ENCODE results near the gene PRKN.

DNA sequence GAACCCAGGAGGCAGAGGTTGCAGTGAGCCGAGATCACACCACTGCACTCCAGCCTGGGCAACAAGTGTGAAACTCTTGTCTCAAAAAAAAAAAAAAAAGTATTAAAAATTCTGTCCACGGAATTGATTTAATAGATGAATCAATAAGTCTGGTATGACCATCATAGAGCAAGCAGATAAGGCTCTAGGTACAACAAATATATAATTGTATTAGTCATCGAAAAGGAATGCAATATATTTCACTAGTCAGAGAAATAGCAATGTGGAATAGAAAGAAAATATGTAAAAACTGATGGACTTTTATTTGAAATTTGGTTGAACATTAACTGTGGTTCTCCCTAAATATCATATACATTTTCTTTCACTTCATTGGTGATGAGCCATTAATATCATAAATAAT lies 976.9 kb downstream of the PRKN start:
- TF ChIP-seq, protein P1, sequence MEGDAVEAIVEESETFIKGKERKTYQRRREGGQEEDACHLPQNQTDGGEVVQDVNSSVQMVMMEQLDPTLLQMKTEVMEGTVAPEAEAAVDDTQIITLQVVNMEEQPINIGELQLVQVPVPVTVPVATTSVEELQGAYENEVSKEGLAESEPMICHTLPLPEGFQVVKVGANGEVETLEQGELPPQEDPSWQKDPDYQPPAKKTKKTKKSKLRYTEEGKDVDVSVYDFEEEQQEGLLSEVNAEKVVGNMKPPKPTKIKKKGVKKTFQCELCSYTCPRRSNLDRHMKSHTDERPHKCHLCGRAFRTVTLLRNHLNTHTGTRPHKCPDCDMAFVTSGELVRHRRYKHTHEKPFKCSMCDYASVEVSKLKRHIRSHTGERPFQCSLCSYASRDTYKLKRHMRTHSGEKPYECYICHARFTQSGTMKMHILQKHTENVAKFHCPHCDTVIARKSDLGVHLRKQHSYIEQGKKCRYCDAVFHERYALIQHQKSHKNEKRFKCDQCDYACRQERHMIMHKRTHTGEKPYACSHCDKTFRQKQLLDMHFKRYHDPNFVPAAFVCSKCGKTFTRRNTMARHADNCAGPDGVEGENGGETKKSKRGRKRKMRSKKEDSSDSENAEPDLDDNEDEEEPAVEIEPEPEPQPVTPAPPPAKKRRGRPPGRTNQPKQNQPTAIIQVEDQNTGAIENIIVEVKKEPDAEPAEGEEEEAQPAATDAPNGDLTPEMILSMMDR (IDR thresholded peaks at IDR 0.05; ENCODE audit: poor library complexity, severe bottlenecking) = no peak
- TF ChIP-seq EP300 (conservative IDR thresholded peaks at IDR 0.05; ENCODE audit: poor library complexity, severe bottlenecking) = no peak
- TF ChIP-seq EZH2 (IDR thresholded peaks at IDR 0.05; ENCODE audit: borderline replicate concordance, insufficient read depth, low read length, poor library complexity, severe bottlenecking) = no peak
- TF ChIP-seq RAD21 (conservative IDR thresholded peaks at IDR 0.05) = no peak

Measured in neural cell (in vitro differentiated cells).